HG02885 (cell line): ENCODE measurements around the gene RASL11B.
A peak's percentile ranks its signal among the peaks of the same experiment; 100 is the strongest.
"Not testable (repeated sequence)": the region's sequence is repeated elsewhere in the genome, so short reads cannot be mapped to it uniquely, and the experiment has no call there.

Source experiments
- ATAC-seq: cut with Tn5 transposase; IDR thresholded peaks from one replicate; pipeline ENCODE4 v1.9.1; 2021; ENCODE audit warnings: mild to moderate bottlenecking; ENCODE audit not compliant: unreplicated experiment, poor library complexity

The RASL11B gene

GRCh38 chr4:52861879-52862616, at the start of gene RASL11B:
TSS of gene RASL11B (plus strand) at chr4:52862317. CDS start at chr4:52862508, 191 bp downstream.
- ATAC-seq: peak; percentile 99

GRCh38 chr4:52813546-52813945, 48.6 kb upstream of the RASL11B start:
- ATAC-seq: no peak

GRCh38 chr4:52822583-52822971, 39.5 kb upstream of the RASL11B start:
- no peak for ATAC-seq

GRCh38 chr4:52822972-52823701, 39.0 kb upstream of the RASL11B start:
- no peak for ATAC-seq

GRCh38 chr4:52823702-52824092, 38.4 kb upstream of the RASL11B start:
- no peak for ATAC-seq

- ATAC-seq: no peak
These were observed 37.9 kb upstream of the RASL11B start for GRCh38 chr4:52824270-52824602.

- ATAC-seq: no peak
These were observed 37.3 kb upstream of the RASL11B start for GRCh38 chr4:52824603-52825459.

GRCh38 chr4:52825460-52826090, 36.5 kb upstream of the RASL11B start:
- ATAC-seq: no peak

- no peak for ATAC-seq
These were observed 28.1 kb upstream of the RASL11B start for GRCh38 chr4:52833941-52834525.

- not testable (repeated sequence) for ATAC-seq
These were observed 27.3 kb upstream of the RASL11B start for GRCh38 chr4:52834641-52835456.

- no peak for ATAC-seq
These were observed 26.0 kb upstream of the RASL11B start for GRCh38 chr4:52836120-52836519.

GRCh38 chr4:52836678-52837077, 25.4 kb upstream of the RASL11B start:
- ATAC-seq: no peak

GRCh38 chr4:52837716-52838558, 24.2 kb upstream of the RASL11B start:
- no peak for ATAC-seq

- ATAC-seq: no peak
These were observed 23.2 kb upstream of the RASL11B start for GRCh38 chr4:52838729-52839586.

- no peak for ATAC-seq
These were observed 21.4 kb upstream of the RASL11B start for GRCh38 chr4:52840531-52841370.

- no peak for ATAC-seq
These were observed 20.2 kb upstream of the RASL11B start for GRCh38 chr4:52841682-52842456.
